Lower lobe of right lung (tissue), 2 donors: ENCODE measurements around the gene PEBP1. TPM values are rescaled to one million over a fixed set of nuclear protein-coding genes. Genes with fewer than 3 reads are reported as not detected.
A peak's percentile ranks its signal among the peaks of the same experiment; 100 is the strongest.

Source experiments
- ATAC-seq, 2 donors: fragments of 200-7000 bp; cut with Tn5 transposase; one replicate each; pipeline ENCODE4 v1.9.1; 2020 to 2022; ENCODE audit warnings: mild to moderate bottlenecking in 2 of 2, moderate library complexity in 2 of 2
- DNase-seq: peaks from one replicate; pipeline ENCODE4 v3.0.0-alpha.2; 2020
- H3K27ac ChIP-seq: fragments of 200-600 bp; one replicate; pipeline ENCODE4 v1.8.0; 2022
- H3K27me3 ChIP-seq: fragments of 200-600 bp; one replicate; pipeline ENCODE4 v1.8.0; 2022; ENCODE audit warnings: low read depth
- H3K36me3 ChIP-seq: fragments of 200-600 bp; one replicate; pipeline ENCODE4 v1.8.0; 2022; ENCODE audit warnings: mild to moderate bottlenecking
- H3K4me1 ChIP-seq: fragments of 200-600 bp; one replicate; pipeline ENCODE4 v1.8.0; 2022
- H3K4me3 ChIP-seq: fragments of 200-600 bp; one replicate; pipeline ENCODE4 v1.8.0; 2022; ENCODE audit warnings: mild to moderate bottlenecking
- H3K9me3 ChIP-seq: fragments of 200-600 bp; one replicate; pipeline ENCODE4 v1.8.0; 2022
- CTCF ChIP-seq: fragments of 200-600 bp; IDR thresholded peaks from one replicate; pipeline ENCODE4 v1.8.0; 2022; ENCODE audit warnings: antibody characterized with exemption, mild to moderate bottlenecking
- intact Hi-C: fragments of 100-400 bp; cut with DNase I; formaldehyde crosslinking; loops from one replicate; pipeline ENCODE4 v1.11.0; 2022
- total RNA-seq: library from RNA; stranded (reverse); fragmentation: NEBNext Ultra II Directional; extraction: Animal tissue kit (Norgen Biotek cat#: 25700); gene quantifications from one replicate; pipeline ENCODE4 v1.2.1, GENCODE V29; 2021
- donor health status: DM: no; HTN: yes; CAD: no; lungs with severe emphysema.

PEBP1 gene
- total RNA-seq, 1 donor from 2014 or later = 194 TPM

- Histone ChIP-seq H3K27ac (no peak overlapping the region), H3K4me3 (no peak overlapping the region), H3K36me3 (no peaks in the 10 kb centered on the region), H3K9me3 (no peaks in the 10 kb centered on the region), H3K27me3 (no peaks in the 10 kb centered on the region), H3K4me1 (peaks cover 18% of the 10 kb centered on the region)
- no peak for ATAC-seq
- DNase-seq = no peak
- intact Hi-C loops = no loop called here
- TF ChIP-seq CTCF = no peak
These were observed 28.9 kb upstream of the PEBP1 start for GRCh38 chr12:118107011-118107410.

- Histone ChIP-seq H3K4me1 (peaks cover 14% of the 10 kb centered on the region), H3K27me3 (no peaks in the 10 kb centered on the region), H3K36me3 (no peaks in the 10 kb centered on the region), H3K27ac (no peak overlapping the region), H3K9me3 (no peaks in the 10 kb centered on the region), H3K4me3 (no peak overlapping the region)
- intact Hi-C loops = no loop called here
- no peak for ATAC-seq
- no peak for TF ChIP-seq CTCF
- DNase-seq = no peak
These were observed 28.2 kb upstream of the PEBP1 start for GRCh38 chr12:118107694-118108093.

GRCh38 chr12:118109088-118109487, 26.8 kb upstream of the PEBP1 start:
- no peak for DNase-seq
- H3K4me3 ChIP-seq = no peak overlapping the region
- no peaks in the 10 kb centered on the region for H3K9me3 ChIP-seq
- no peaks in the 10 kb centered on the region for H3K36me3 ChIP-seq
- no peak for ATAC-seq
- intact Hi-C loops = no loop called here
- H3K27me3 ChIP-seq = no peaks in the 10 kb centered on the region
- no peak for TF ChIP-seq CTCF
- H3K27ac ChIP-seq = no peak overlapping the region
- H3K4me1 ChIP-seq = peaks cover 9% of the 10 kb centered on the region

GRCh38 chr12:118119449-118119879, 16.5 kb upstream of the PEBP1 start:
- DNase-seq (no peak), ATAC-seq (no peak)
- no peak overlapping the region for H3K4me3 ChIP-seq
- no peaks in the 10 kb centered on the region for H3K27me3 ChIP-seq
- H3K9me3 ChIP-seq = no peaks in the 10 kb centered on the region
- no peak for TF ChIP-seq CTCF
- peaks cover 17% of the 10 kb centered on the region for H3K4me1 ChIP-seq
- no peaks in the 10 kb centered on the region for H3K36me3 ChIP-seq
- no peak overlapping the region for H3K27ac ChIP-seq
- intact Hi-C loops = no loop called here

GRCh38 chr12:118120579-118121363, 15.2 kb upstream of the PEBP1 start:
- DNase-seq (peak; percentile 81), ATAC-seq (peak; percentile 90)
- Histone ChIP-seq H3K36me3 (no peaks in the 10 kb centered on the region), H3K9me3 (no peaks in the 10 kb centered on the region), H3K4me1 (peaks cover 17% of the 10 kb centered on the region), H3K27ac (peak overlapping the region; percentile 37), H3K4me3 (no peak overlapping the region), H3K27me3 (no peaks in the 10 kb centered on the region)
- TF ChIP-seq CTCF = peak; percentile 81
- intact Hi-C loops = no loop called here
